Activated naive CD4-positive, alpha-beta T cell treated with anti-CD3 and anti-CD28 coated beads, Interleukin-2, amount 50 U/mL, for 24 hours (primary cell): Measurements from ENCODE around the gene GABRA4.

ENCODE experiments used
- H3K27ac Mint-ChIP-seq: one replicate; pipeline ENCODE4 v1.8.0; 2021; ENCODE audit warnings: mild to moderate bottlenecking, mixed read lengths
- H3K27me3 Mint-ChIP-seq: one replicate; pipeline ENCODE4 v1.8.0; 2021; ENCODE audit warnings: mixed read lengths
- H3K36me3 Mint-ChIP-seq: one replicate; pipeline ENCODE4 v1.8.0; 2021; ENCODE audit warnings: mixed read lengths
- H3K4me1 Mint-ChIP-seq: one replicate; pipeline ENCODE4 v1.8.0; 2021; ENCODE audit warnings: mixed read lengths
- H3K4me3 Mint-ChIP-seq: one replicate; pipeline ENCODE4 v1.8.0; 2021; ENCODE audit warnings: mild to moderate bottlenecking, mixed read lengths
- H3K9me3 Mint-ChIP-seq: one replicate; pipeline ENCODE4 v1.8.0; 2021; ENCODE audit warnings: mixed read lengths

Gene GABRA4

GRCh38 chr4:46993075-46994006 is at the start of gene GABRA4:
GABRA4 (minus strand) TSS chr4:46993581; CDS start chr4:46993424, 157 bp downstream.
- no peak within 1 kb of the TSS for H3K27ac Mint-ChIP-seq

GRCh38 chr4:47040828-47041227 is 47.4 kb upstream of the GABRA4 start:
- Mint-ChIP-seq H3K4me1 (no peaks in the 10 kb centered on the region), H3K27me3 (peaks cover 10% of the 10 kb centered on the region), H3K9me3 (peaks cover 1% of the 10 kb centered on the region)

More at GRCh38 chr4:46993075-46994006, at the start of gene GABRA4:
- H3K4me1 Mint-ChIP-seq, result peaks cover 23% of the 10 kb centered on the region
- H3K36me3 Mint-ChIP-seq, result no peaks in the 10 kb centered on the region
- peaks cover 39% of the 10 kb centered on the region for H3K27me3 Mint-ChIP-seq
- H3K4me3 Mint-ChIP-seq, result peak within 1 kb of the TSS; percentile 42
- no peaks in the 10 kb centered on the region for H3K9me3 Mint-ChIP-seq

DNA sequence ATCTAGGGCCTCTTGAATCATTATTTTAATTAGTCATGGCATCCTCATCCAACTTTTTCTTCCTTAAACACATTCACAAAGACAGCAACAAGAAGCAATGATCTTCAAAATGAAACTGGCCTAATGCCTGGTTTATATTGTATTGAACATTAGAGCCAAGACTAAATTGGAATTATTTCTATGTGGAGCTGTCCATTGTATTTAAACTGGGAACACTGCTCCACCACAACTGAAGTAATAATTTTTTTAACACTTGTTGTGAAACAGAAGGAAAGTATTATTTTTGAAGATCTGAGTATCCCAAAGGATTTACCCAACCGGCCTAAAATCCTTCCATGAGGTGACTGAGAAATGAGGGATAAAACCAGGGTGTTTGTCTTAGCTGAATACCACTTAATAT is 44.9 kb upstream of the GABRA4 start:
- H3K27ac Mint-ChIP-seq, result no peak overlapping the region
- no peaks in the 10 kb centered on the region for H3K4me1 Mint-ChIP-seq
- H3K27me3 Mint-ChIP-seq, result peaks cover 14% of the 10 kb centered on the region

More at GRCh38 chr4:47040828-47041227, 47.4 kb upstream of the GABRA4 start:
- no peak overlapping the region for H3K27ac Mint-ChIP-seq
- H3K36me3 Mint-ChIP-seq, result no peaks in the 10 kb centered on the region
- no peak overlapping the region for H3K4me3 Mint-ChIP-seq

GRCh38 chr4:47032405-47033106 is 39.2 kb upstream of the GABRA4 start:
- peak overlapping the region; percentile 74 for H3K4me3 Mint-ChIP-seq
- peaks cover 33% of the 10 kb centered on the region for H3K27me3 Mint-ChIP-seq
- peaks cover 14% of the 10 kb centered on the region for H3K4me1 Mint-ChIP-seq
- no peaks in the 10 kb centered on the region for H3K36me3 Mint-ChIP-seq
- H3K9me3 Mint-ChIP-seq, result no peaks in the 10 kb centered on the region
- H3K27ac Mint-ChIP-seq, result no peak overlapping the region

More for the DNA sequence above, 44.9 kb upstream of the GABRA4 start:
- Mint-ChIP-seq H3K4me3 (no peak overlapping the region), H3K9me3 (no peaks in the 10 kb centered on the region), H3K36me3 (no peaks in the 10 kb centered on the region)

- H3K36me3 Mint-ChIP-seq, result no peaks in the 10 kb centered on the region
- peak overlapping the region; percentile 74 for H3K4me3 Mint-ChIP-seq
- H3K9me3 Mint-ChIP-seq, result no peaks in the 10 kb centered on the region
- no peak overlapping the region for H3K27ac Mint-ChIP-seq
- peaks cover 33% of the 10 kb centered on the region for H3K27me3 Mint-ChIP-seq
- H3K4me1 Mint-ChIP-seq, result peaks cover 14% of the 10 kb centered on the region
Observed at GRCh38 chr4:47031751-47032404, 38.5 kb upstream of the GABRA4 start.

DNA sequence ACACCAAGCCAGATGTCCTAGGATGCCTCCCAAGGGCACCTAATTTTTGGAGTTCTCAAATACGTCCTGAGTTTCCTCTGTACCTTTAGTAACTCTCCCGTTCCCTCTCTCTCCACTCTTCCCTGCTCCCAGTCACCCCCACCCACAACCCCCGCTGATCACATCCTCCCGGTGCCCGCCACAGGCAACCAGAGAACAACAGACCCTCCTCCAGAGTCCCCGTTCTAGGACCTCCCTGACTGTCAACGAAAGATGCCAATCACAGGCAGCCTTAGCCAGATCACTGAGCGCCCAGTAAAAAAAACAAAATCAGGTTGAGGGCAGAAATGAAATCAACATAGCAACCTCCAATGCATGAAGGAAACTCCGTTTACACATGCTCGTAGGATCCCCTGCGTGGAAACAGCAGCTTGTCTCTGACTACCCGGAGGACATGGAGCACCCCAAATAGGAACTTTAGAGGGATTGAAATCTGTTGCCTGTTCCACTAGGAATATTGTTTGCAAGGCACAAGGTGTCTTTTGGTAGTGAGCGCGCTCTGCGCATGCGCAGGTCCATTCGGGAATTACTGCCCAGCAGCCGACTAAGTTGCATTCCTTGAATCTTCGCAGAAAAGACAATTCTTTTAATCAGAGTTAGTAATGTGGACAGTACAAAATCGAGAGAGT is 37.8 kb upstream of the GABRA4 start, which contains the start of gene GABRB1:
Gene GABRB1 (plus strand): TSS at position 557 of the 668 bp plus-strand sequence.
- H3K36me3 Mint-ChIP-seq, result no peaks in the 10 kb centered on the region
- no peak within 1 kb of the TSS for H3K27ac Mint-ChIP-seq
- peaks cover 35% of the 10 kb centered on the region for H3K27me3 Mint-ChIP-seq

DNA sequence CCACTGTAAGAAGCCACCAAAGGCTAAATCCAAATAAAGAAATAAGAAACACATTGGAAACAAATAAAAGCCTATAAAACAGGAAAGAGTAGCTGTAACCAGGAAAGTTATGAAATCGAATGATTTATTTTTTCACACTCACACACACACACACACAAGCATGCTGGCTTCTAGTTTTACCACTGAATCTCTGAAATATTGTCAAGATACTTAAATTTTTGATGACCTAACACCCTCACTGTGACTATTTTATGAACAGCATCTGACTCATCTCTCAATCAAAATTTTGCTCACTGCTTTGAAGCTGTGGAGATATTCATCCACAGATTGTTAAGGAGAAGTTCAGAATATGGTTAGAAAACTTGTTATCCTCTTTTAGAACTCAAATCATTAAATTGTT is 24.1 kb upstream of the GABRA4 start:
- H3K27me3 Mint-ChIP-seq, result no peaks in the 10 kb centered on the region
- no peak overlapping the region for H3K4me3 Mint-ChIP-seq
- H3K27ac Mint-ChIP-seq, result no peak overlapping the region
- no peaks in the 10 kb centered on the region for H3K36me3 Mint-ChIP-seq
- peaks cover 10% of the 10 kb centered on the region for H3K9me3 Mint-ChIP-seq
- H3K4me1 Mint-ChIP-seq, result peaks cover 2% of the 10 kb centered on the region

More for the DNA sequence above, 37.8 kb upstream of the GABRA4 start, which contains the start of gene GABRB1:
- Mint-ChIP-seq H3K9me3 (no peaks in the 10 kb centered on the region), H3K4me3 (peak within 1 kb of the TSS; percentile 74), H3K4me1 (peaks cover 14% of the 10 kb centered on the region)

GRCh38 chr4:47017081-47017480 is 23.7 kb upstream of the GABRA4 start:
- Mint-ChIP-seq H3K27ac (no peak overlapping the region), H3K36me3 (no peaks in the 10 kb centered on the region), H3K9me3 (peaks cover 10% of the 10 kb centered on the region), H3K4me3 (no peak overlapping the region), H3K4me1 (peaks cover 6% of the 10 kb centered on the region), H3K27me3 (no peaks in the 10 kb centered on the region)

GRCh38 chr4:47013373-47013772 is 20.0 kb upstream of the GABRA4 start:
- no peaks in the 10 kb centered on the region for H3K9me3 Mint-ChIP-seq

GRCh38 chr4:47012676-47013075 is 19.3 kb upstream of the GABRA4 start:
- peaks cover 4% of the 10 kb centered on the region for H3K36me3 Mint-ChIP-seq

More at GRCh38 chr4:47013373-47013772, 20.0 kb upstream of the GABRA4 start:
- Mint-ChIP-seq H3K27me3 (no peaks in the 10 kb centered on the region), H3K4me3 (no peak overlapping the region), H3K27ac (no peak overlapping the region), H3K4me1 (peaks cover 32% of the 10 kb centered on the region), H3K36me3 (peaks cover 4% of the 10 kb centered on the region)

GRCh38 chr4:47010912-47011446 is 17.6 kb upstream of the GABRA4 start:
- Mint-ChIP-seq H3K9me3 (no peaks in the 10 kb centered on the region), H3K36me3 (peaks cover 4% of the 10 kb centered on the region), H3K27me3 (no peaks in the 10 kb centered on the region), H3K4me3 (peak overlapping the region; percentile 70), H3K4me1 (peaks cover 32% of the 10 kb centered on the region), H3K27ac (peak overlapping the region; percentile 38)

More at GRCh38 chr4:47012676-47013075, 19.3 kb upstream of the GABRA4 start:
- no peak overlapping the region for H3K4me3 Mint-ChIP-seq
- H3K4me1 Mint-ChIP-seq, result peaks cover 32% of the 10 kb centered on the region
- no peaks in the 10 kb centered on the region for H3K27me3 Mint-ChIP-seq
- no peaks in the 10 kb centered on the region for H3K9me3 Mint-ChIP-seq
- no peak overlapping the region for H3K27ac Mint-ChIP-seq

DNA sequence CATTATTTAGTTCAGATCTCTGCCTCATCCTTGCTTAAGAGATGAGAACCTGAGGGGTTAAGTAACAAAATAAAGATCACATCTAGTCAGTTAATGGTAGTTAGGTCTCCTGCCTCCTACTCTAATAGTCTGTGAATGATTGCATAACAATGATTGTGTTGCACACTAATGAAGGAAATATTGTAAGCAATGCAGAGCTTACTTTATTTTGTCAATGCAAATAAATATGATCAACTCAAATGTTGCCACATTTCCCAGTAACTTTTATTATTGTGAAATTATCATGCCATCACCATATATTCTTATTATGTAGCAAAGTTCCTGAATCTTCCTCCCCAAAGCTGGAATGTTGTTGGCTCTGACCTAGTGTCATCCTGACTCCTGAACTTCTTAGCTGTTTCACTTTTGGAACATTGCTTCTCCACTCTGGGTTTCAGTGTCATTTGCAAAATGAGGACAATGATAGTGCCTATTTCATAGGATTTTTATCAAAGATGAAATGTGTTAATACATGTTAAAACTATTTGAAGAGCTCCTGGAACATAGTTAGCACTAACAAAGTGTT is 17.0 kb upstream of the GABRA4 start:
- Mint-ChIP-seq H3K27ac (no peak overlapping the region), H3K27me3 (no peaks in the 10 kb centered on the region), H3K4me1 (peaks cover 32% of the 10 kb centered on the region), H3K4me3 (peak overlapping the region; percentile 70), H3K36me3 (peaks cover 4% of the 10 kb centered on the region), H3K9me3 (no peaks in the 10 kb centered on the region)

- no peak overlapping the region for H3K27ac Mint-ChIP-seq
- H3K4me1 Mint-ChIP-seq, result no peaks in the 10 kb centered on the region
- no peak overlapping the region for H3K4me3 Mint-ChIP-seq
- H3K9me3 Mint-ChIP-seq, result no peaks in the 10 kb centered on the region
- no peaks in the 10 kb centered on the region for H3K36me3 Mint-ChIP-seq
- H3K27me3 Mint-ChIP-seq, result peaks cover 3% of the 10 kb centered on the region
Observed at GRCh38 chr4:47002580-47002979, 9.2 kb upstream of the GABRA4 start.

- no peaks in the 10 kb centered on the region for H3K36me3 Mint-ChIP-seq
- H3K9me3 Mint-ChIP-seq, result no peaks in the 10 kb centered on the region
- no peaks in the 10 kb centered on the region for H3K4me1 Mint-ChIP-seq
- H3K4me3 Mint-ChIP-seq, result no peak overlapping the region
- H3K27ac Mint-ChIP-seq, result no peak overlapping the region
- H3K27me3 Mint-ChIP-seq, result peaks cover 10% of the 10 kb centered on the region
Observed at GRCh38 chr4:47000406-47000805, 7.0 kb upstream of the GABRA4 start.
